GM18505 (cell line): ENCODE measurements around the gene PHACTR1.

Source experiments
- ATAC-seq: cut with Tn5 transposase; IDR thresholded peaks from one replicate; pipeline ENCODE4 v1.9.1; 2021; ENCODE audit not compliant: unreplicated experiment
- POLR2A ChIP-seq: IDR thresholded peaks from 4 replicates; pipeline ENCODE4 v1.6.1; 2011; ENCODE audit warnings: borderline replicate concordance; ENCODE audit not compliant: insufficient read depth, insufficient read length; ENCODE audit errors: extremely low read depth

PHACTR1 gene

DNA sequence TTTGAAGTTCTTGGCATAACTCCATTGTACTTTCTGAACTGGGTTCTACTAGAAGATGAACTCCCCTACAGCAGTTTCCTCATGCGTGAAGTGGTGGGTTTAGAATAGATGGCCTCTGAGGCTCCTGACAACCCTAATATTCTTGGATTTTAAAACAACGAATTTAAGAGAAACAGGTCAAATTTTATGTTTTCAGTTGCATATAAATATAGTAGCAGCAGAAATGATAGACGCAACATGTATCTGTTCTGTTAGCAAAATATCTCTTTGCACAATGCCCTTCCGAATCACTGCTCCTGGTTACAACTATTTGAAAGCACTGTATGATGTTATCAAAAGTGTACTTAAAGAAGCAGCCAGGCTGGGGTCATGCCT, 364.6 kb downstream of the PHACTR1 start:
- ATAC-seq: no peak
- TF ChIP-seq POLR2A: no peak

DNA sequence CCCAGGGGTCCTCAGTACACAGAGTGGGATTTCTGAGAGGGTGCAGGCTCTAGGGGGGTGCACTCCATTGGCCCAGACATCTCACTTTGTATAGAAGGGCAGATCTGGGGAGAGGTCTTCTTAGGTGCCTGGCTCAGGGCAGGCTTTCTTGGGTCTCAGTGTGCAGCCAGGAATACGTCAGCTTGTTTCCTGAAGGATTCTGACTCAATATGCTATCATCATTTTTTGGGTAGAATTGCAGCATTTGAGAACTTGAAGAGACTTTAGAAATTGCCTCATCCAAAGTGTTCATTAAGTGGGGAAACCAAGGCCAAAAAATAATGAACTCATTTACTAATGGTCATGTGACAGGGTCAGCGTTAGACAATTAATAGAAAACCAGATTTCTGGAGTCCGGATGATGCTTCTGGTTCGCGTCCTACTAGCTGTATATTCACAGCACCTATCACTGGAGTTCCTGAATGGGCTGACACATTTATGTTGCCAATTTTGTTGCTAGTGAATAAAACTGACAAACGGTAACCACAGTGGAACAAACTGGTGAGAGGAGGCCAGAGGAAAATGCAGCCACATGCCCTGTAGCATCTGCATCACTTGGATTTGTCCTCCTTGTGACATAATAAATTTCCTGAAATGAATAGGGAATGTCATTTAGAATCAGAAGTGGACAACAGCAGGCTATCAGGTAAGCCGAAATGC, 372.9 kb downstream of the PHACTR1 start:
- no peak for TF ChIP-seq POLR2A
- ATAC-seq: no peak

DNA sequence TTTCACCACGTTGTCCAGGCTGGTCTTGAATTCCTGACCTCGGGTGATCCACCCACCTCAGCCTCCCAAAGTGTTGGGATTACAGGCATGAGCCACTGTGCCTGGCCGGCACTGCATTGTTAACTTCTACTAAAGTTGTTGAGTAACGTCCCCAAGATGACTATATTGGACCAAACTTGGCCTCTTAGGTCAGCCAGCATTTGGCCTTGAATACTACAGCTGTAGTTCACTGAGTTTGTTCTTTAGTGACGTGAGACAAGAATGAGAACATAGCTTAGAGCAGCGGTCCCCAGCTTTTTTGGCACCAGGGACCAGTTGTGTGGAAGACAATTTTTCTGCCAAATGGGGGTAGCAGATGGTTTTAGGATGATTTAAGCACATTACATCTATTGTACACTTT, 374.6 kb downstream of the PHACTR1 start:
- no peak for TF ChIP-seq POLR2A
- no peak for ATAC-seq

DNA sequence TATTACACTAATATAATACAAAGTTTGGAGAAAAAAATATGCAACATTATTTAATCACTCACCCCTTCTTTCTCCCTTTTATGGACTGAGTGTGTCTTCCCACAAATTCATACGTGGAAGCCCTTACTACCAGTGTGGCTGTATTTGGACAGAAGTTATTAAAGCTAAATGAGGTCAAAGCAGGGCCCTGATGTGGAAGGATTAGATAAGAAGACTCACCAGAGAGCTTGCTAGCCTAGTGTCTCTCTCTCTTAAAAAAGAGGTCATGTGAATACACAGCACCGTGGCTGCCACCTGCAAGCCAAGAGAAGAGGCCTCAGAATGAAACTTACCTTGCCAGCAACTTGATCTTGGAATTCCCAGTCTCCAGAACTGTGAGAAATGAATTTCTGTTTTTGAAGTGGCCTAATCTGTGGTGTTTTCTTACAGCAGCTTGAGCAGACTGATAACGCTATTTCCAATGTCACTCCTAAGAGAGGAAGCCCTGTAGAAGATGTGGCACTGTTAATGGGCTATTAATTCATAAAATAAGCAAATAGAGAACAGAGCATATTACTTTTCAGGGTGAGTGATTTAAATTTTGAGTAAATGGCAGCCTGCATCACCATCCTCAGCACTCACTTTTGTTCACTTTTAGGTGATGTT, 378.3 kb downstream of the PHACTR1 start:
- no peak for ATAC-seq
- no peak for TF ChIP-seq POLR2A

DNA sequence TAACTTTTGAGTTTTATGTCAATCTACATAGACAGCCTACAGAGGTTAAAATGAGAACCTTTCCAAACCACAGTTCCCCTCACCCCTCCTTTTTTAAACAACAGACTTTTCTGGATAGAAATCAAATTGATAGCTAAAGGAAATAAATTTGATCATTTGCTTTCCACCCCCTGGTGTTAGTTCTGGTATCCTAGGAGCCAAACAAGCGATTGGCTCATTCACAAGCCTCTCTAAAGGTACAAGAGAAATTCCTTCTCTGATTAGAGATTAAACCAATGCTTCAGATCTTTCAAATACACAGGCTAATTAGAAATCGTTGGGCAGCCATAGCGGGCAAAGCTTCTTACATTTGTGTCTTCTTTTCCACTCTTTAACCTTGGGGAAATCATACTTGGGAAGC, 379.5 kb downstream of the PHACTR1 start:
- ATAC-seq: no peak
- no peak for TF ChIP-seq POLR2A

DNA sequence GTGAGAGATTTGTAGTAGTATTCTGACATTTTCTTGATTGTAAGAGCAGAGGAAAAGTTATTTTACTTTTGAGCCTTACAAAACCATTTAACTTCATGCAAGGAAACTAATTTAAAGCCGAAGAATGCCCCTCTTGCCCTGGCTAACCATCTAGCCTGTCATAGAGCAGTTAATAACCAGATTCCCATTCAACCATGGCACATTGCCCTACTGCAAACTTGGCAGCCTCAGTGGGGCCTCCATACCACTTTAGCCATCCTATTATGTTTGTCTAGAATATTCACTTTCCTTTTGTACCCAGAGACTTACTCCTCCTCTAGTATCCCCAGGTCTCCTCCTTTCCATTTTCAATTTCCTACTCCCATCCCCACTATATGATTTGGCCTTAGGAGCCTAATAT, 380.9 kb downstream of the PHACTR1 start:
- no peak for TF ChIP-seq POLR2A

DNA sequence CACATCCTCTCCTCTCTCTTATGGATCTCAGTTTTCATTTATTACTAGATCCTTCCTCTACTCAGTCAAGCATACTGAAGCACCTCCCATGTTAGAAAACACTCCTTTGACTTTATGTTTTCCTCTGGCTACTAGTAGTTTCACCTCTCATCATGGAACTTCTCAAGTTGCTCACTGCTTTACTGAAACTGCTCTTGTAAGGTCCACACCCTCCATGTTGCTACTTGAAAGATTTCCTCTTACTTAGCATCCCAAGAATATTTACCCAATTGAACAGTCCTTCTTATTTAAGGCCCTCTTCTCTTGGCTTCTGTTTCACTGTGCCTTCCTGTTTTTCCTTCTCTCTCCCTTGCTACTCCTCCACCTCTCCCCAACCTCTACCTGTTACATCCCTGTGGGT, 381.4 kb downstream of the PHACTR1 start:
- ATAC-seq: no peak

More for the DNA sequence above, 380.9 kb downstream of the PHACTR1 start:
- no peak for ATAC-seq

DNA sequence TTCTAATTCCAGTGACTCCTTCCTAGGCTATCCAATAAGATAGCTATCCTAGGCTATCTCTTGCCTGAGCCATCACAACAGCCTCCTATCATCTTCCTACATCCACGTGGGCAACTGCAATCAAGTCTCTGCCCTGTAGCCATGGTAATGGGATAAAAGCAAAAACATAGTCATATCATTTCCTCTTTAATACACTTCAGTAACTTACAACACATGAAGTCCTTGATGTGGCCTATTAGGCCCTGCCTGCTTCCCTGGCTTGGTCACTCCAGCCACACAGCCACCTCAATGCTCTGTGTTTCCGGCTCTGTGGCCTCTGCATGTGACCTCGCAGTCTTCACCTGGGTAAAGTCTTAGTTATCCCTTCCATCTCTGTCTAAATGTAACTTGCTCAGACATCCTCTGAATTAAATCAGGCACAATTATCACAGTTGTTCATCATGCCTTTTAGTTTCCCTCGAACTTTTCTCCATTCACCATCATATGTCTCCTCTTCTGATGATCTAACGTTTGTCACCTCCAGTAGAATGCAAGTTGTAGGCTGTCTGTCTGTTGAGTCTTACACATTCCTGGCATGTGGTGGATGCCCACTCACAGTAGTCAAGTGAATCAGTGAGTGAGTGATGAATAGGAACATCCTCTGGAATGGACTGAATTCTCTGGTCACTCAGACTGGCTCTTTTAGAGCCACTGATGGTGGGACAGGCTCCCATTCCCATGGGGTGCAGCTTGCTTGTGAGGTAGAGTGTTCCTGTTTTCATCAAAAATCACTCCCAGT, 382.4 kb downstream of the PHACTR1 start:
- ATAC-seq: no peak
- no peak for TF ChIP-seq POLR2A

More for the DNA sequence above, 381.4 kb downstream of the PHACTR1 start:
- TF ChIP-seq POLR2A: no peak

DNA sequence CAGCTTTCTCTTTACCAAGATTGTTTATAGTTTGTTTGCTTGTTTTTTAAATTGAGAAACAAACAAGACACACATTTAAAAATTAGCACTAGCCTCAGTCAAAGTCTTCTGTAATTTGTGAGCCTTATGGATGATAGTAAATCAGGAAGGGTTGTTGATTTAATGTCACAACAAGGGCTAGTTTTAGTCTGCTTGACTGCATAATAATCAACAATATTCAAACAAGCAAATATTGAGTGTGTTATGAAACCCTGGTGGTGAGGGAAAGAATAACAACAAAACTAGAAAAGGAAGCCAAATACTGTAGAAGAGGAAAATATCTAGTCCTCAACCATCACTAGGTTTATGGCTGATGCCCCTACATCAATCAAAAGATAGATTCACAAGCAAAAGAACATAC, 383.2 kb downstream of the PHACTR1 start:
- ATAC-seq: no peak
- TF ChIP-seq POLR2A: no peak

DNA sequence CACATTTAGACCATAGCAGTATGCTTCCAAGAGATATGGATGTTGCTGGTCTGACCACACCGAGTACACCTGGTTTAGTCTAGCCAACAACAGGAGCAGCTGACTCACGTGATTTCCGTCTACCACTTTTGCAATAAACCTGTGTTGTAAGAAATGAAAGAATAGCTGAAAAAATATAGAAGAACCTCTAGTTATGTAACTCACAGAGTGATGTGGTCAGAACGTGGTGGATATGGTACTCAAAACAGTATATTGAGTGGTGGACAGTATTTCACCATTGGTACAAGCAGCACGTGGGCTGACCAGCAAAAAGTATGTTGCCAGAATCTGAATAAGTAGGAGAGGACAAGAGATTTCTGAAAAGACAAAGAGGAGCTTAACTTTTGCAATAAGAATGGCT, 384.8 kb downstream of the PHACTR1 start:
- ATAC-seq: no peak
- TF ChIP-seq POLR2A: no peak

DNA sequence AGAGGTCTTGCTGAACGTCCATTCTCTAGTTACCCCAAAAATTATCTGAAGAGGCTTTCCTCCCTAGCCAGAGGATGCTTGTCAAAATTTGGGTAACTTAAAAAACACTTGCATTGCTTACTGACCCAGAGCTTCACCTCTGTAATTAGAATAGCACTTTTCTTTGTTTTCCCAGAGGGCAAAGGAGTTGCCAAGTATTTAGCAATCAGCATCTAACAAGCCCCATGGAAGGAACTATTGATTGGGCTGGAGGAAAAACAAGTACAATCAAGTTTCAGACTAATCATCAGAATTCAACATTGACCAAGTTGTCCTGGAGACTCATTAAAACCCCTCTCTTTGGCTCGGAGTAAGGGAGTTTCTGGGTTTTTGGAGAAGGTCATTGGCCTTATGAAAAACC, 385.4 kb downstream of the PHACTR1 start:
- TF ChIP-seq POLR2A: no peak
- no peak for ATAC-seq

DNA sequence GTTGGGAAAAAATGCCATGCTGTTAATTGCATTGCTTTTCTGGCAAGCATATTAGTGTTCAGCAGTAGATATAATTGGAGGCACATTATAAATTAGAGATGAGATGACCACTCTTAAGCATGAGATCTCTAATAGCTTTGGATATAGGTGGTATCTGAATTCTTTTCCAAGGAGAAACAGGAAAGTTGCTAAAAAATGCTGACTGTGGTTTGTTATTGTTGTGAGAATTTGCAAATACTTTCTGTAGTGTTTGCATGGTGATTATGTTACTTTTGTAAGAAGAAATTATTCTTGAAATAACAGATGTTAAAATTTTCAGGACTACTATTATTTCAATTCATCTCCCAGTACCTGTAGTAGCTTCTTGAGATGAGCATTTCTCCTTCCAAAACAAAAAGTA, 386.6 kb downstream of the PHACTR1 start:
- ATAC-seq: no peak
- TF ChIP-seq POLR2A: no peak

DNA sequence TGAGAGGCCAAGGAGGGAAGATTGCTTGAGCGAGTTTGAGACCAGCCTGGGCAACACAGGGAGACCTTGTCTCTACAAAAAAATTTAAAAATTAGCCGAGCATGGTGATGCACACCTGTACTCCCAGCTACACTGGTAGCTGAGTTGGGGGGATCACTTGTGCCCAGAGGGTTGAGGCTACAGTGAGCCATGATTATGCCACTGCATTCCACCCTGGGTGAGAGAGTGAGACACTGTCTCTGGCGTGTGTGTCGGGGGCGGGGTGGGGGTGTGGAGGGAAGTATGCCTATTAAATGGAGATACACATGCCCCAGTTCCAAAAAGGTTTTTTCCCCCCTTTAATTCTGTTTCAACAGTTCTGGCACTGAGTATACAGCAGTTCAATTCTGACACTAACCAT, 388.6 kb downstream of the PHACTR1 start:
- no peak for ATAC-seq
- no peak for TF ChIP-seq POLR2A

DNA sequence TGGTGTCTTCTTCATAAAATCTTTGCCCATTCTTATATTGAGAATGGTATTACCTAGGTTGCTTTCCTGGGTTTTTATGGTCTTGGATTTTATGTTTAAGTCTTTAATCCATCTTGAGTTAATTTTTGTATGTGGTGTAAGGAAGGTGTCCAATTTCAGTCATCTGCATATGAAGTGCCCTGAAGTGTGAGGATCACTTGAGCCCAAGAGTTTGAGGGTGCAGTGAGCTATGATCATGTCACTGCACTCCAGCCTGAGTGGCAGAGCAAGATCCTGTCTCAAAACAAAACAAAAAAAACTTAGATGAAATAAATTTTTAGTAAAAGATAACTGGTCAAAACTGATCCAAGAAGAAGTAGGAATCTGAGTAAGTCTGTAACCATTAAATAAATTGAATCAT, 396.4 kb downstream of the PHACTR1 start:
- no peak for ATAC-seq
- TF ChIP-seq POLR2A: no peak
